ENCODE data around the gene LRRK2. TPM values are rescaled to one million over a fixed set of nuclear protein-coding genes. Genes with fewer than 3 reads are reported as not detected.
"Not testable (repeated sequence)": the region's sequence is repeated elsewhere in the genome, so short reads cannot be mapped to it uniquely, and the experiment has no call there.

LRRK2 gene
- polyA plus RNA-seq, 4 donors: 9.1 to 48.1 (median 27.7) TPM

DNA sequence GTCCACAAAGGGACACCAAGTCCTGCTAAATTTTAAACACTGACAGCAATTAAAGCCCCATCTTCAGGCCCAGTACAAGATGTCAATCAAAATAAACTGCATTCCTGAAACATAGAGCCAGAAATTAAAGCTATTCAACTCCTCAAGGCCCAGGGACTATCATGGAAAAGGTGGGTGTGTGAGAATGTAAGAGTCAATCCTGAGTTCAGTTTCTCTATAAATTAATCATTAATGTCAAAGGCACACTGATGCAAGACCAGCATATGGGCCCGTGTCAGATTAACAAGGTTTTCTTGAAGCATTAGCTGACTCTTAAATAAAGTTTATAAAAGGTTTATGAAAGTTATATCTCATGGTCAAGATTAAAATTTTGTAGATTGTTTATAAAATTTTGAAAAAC, 13.6 kb upstream of the LRRK2 start:
- not testable (repeated sequence) for DNase-seq (ENCODE audit: low read depth in 4 of 4, low spot score in 3 of 4)

DNA sequence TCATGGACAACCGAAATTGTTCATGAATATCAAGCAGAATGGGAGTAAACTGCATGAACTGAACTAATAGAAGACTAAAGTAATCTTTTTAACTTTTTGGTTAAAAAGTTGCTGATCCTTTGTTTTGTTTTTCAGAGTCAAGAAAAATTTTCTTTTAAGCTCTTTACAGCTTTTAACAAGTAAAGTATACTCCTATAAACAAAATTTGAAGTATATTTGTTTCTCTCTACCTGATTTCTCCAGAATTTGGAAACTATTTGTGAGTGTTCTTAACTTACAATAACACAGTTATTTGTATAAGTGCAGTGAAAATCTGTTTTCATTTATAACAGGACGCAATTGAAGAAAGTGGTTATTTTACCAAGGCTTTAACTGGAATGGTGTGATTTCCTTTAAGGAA, 12.2 kb upstream of the LRRK2 start:
- DNase-seq (ENCODE audit: low read depth in 4 of 4, low spot score in 3 of 4): no peak

GRCh38 chr12:40215982-40216381, 8.8 kb upstream of the LRRK2 start:
- no peak for DNase-seq (ENCODE audit: low read depth in 4 of 4, low spot score in 3 of 4)

DNA sequence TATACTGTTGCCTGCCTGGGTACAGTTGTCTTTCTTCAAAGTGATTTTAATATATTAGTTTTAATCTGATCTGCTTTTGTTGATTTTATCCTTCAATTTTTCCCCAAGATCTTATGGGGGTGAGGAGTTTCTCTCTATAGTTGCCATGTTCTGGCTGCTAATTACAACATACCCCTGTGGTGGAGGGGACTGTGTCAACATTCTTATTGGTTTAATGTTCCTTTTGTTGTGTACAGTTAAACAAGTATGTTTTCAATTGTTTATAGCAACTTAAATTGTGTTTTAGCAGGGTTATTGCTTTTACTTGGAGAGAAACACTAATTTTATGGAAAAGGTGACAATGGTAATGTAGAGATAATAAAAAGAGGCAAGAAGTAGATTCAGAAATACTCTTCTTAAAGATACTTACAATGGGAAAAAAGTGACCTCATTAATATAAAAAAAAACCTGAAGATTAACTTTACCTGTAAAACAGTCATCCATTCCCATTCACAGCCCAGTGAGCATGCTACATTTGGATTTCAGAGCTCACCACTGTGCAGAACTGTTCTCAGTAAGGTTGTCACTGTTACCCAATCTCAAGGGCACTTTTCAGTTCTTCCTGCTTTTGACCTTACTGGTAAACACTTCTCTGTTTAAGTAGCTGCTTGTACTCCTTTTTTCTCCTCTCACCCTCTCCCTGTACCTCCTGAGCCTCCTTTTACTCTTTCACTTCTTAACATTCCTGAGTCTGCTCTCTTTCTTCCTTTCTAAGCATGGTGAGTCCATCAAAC, 8.1 kb upstream of the LRRK2 start:
- no peak for DNase-seq (ENCODE audit: low read depth in 4 of 4, low spot score in 3 of 4)

DNA sequence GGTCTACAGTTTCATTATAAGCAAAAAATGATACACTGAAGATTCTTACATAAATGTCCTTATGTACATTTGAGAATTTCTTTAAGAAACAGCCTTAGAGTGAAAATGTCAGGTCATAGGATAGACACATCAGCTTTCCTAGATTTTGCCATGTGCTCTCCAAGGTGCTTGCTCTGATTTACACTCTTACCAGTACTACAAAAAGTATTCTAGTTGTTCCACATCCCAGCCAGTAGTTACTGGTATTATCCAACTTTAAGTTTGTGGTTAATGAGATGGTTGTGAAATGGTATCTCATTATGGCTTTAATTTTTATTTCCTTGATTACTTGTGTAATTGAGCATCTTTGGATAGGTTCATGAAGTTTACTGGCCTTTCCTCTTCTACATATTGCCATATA, 5.0 kb upstream of the LRRK2 start:
- DNase-seq (ENCODE audit: low read depth in 4 of 4, low spot score in 3 of 4): no peak

DNA sequence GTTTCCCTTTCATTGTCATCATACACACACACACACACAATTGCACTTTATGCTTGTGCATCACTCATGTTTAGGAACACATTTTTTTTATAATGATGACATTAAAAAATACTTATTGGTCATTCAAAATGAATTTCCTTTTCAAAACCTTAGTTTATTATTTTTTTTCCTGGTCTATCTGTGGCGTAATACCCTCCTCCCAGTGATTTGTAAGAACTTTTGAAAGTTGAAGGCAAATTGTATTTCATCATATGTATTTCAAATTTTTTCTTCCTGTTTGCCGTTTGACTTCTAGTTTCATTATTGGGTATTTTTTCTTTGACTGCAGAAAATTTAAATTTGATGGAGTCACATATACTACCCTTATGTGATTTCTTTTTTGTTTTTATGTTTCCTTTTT, 2.5 kb upstream of the LRRK2 start:
- no peak for DNase-seq (ENCODE audit: low read depth in 4 of 4, low spot score in 3 of 4)

- no peak for DNase-seq (ENCODE audit: low read depth in 4 of 4, low spot score in 3 of 4)
These were observed 1.2 kb upstream of the LRRK2 start for GRCh38 chr12:40223646-40224045.

GRCh38 chr12:40225337-40225983, 663 bp downstream of the LRRK2 start:
- no peak for DNase-seq (ENCODE audit: low read depth in 4 of 4, low spot score in 3 of 4)

GRCh38 chr12:40225984-40226602, 1.3 kb downstream of the LRRK2 start:
- DNase-seq (ENCODE audit: low read depth in 4 of 4, low spot score in 3 of 4): no peak

DNA sequence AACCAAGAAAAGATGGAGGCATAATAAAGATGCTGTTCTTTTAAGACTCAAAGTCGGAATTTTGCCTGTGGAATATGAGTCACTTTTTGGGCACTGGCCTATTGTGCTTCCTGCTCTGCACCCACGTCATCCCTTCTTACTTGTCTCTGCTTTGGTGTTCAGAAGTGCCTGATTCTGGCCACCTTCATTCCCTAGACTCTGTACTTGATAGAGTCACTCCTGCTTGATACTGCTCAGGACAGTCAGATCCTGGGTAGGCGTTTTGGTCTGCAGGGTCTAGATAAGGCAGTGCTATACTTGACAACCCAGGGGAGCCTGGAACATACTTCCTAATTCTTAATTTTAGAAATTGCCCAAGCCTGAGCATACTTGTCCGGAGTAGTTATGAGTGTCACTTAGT, 1.9 kb downstream of the LRRK2 start:
- no peak for DNase-seq (ENCODE audit: low read depth in 4 of 4, low spot score in 3 of 4)

DNA sequence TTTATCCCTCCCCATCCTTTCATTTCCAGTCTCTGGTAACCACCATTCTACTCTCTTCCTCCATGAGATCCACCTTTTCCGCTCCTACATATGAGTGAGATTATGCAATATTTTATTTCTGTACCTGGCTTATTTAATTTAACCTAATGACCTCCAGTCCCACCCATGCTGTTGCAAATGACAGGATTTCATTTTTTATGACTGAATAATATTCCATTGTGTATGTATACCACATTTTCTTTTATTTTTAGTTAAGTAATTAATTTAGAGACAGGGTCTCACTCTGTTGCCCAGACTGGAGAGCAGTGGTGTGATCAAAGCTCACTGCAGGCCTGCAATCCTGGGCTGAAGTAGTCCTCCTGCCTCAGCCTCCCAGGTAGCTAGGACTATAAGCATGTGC, 2.6 kb downstream of the LRRK2 start:
- no peak for DNase-seq (ENCODE audit: low read depth in 4 of 4, low spot score in 3 of 4)

- no peak for DNase-seq (ENCODE audit: low read depth in 4 of 4, low spot score in 3 of 4)
These were observed 3.9 kb downstream of the LRRK2 start for GRCh38 chr12:40228727-40229126.

DNA sequence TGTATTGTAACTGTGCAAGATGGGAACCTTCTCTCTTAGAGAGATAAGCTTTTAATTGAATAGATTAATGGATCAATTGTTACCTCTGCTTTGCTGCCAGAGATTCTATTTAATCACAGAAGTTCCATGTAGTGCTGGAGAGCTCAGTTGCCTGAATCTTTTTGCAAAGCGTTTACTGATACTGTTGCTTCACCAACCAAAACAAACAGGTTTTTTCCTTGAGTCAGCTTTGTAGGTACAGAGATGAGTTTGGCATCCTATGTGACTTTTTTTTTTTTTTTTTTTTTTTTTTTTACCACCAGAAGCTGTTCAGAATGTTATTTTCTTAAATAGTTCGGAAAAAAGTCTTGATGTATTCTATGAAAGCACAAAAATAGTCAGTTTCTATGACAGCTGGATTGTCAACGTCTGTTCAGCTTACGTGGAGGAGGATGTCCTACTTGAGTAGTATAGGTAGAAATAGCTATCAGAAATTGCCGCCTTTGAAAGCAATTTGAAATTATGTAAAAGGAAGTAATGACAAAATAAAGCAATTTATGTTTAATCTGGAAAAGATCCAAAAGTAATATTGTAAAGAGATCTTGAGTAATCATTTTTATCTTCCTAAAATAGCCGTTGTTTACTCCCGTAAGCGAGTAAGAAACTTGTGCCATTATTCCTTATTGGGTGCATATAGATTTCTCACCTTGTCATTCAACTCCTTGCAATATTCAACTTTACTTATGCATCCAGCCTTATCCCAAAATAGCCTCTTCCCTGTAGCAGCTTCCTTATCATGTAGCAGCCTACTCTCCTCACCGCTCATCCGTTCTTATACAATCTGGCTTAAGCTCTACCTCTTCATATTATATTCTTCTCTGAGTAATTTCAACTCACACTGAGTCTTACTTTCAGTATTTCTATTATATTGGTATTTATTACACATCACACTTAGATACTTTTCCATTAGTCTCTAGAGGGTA, 5.2 kb downstream of the LRRK2 start:
- DNase-seq (ENCODE audit: low read depth in 4 of 4, low spot score in 3 of 4): no peak

- DNase-seq (ENCODE audit: low read depth in 4 of 4, low spot score in 3 of 4): no peak
These were observed 7.8 kb downstream of the LRRK2 start for GRCh38 chr12:40232602-40233001.

DNA sequence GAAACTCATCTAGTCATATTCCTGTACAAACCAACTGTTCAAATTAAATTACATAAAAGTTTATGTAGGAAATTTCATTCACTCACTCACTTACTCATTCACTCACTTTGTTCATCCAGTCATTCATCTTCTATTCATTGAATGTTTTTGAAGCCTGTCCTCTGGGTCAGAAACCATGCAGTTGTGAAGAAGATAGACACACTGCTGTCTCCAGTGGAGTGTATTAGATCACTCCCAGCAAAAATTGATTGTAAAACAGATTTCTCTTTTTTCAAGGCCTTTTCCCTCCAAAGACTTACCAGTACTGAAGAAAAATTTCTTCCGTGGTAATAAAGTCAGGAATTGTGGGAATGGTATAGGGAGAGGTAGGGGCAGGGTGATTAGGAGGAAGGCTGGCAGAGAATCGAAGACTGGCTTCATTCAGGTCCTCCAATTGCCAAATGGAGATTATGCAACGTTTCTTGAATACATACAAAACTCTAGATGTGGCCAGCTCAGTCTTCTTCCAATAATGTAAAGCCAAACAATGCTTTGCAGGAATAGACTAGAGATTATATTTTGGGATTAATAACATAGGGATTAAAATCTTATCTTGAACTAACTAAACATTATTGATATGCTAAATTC, 9.1 kb downstream of the LRRK2 start:
- no peak for DNase-seq (ENCODE audit: low read depth in 4 of 4, low spot score in 3 of 4)

DNA sequence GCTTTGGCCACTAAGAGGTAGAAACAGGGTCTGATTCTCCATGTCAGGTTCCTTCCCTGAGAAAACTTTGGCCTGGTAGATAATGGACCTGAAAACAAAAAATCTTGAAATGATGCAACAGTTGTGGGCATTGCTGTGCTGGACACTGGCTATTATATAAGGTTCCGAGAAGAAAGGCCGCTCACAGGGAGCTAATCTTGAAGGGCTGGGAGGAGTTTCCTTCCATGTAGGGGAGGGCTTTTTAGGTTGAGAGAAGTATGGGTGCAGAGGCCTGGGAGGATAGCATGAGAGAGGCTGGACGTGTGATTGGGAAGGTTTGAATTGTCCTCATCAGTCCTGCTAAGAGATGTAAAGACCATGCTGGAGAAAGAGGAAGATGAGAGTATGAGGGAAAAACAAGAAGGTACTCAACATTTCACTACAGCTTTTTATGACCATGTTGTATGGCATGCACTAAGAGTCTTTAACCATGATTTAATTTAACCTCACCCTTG, 11.6 kb downstream of the LRRK2 start:
- no peak for DNase-seq (ENCODE audit: low read depth in 4 of 4, low spot score in 3 of 4)

DNA sequence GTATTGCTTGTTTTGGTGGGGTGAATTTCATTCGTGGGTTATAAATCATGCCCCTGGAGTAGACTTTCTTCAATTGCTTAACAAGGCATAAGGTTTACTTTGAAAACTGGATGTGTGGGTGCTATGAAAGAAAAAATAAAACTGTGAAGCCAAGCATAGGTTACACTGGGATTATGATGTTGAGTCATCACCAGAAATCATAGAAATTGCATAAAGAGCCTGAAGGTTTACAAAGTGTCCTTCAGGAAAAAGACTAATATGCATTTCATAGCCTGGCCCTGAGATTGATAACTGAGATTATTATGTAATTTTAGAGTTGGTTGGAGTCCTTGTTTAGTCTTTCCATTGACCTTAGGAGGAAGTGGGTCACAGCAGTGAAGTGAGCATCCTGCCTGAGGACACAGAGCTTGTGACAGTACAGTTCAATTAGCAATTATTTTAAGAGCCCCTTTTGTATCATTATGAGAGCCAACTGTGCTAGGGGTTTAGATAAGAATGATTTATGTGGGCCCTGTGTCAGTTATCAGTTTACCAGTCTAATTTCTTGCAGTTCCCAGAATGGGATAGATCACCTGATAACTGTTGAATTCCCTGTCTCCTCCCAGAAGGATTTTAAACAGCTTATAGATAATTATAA, 13.6 kb downstream of the LRRK2 start:
- no peak for DNase-seq (ENCODE audit: low read depth in 4 of 4, low spot score in 3 of 4)

- DNase-seq (ENCODE audit: low read depth in 4 of 4, low spot score in 3 of 4): no peak
These were observed 14.2 kb downstream of the LRRK2 start for GRCh38 chr12:40238979-40239378.

- no peak for DNase-seq (ENCODE audit: low read depth in 4 of 4, low spot score in 3 of 4)
These were observed 16.0 kb downstream of the LRRK2 start for GRCh38 chr12:40240779-40241178.

- DNase-seq (ENCODE audit: low read depth in 4 of 4, low spot score in 3 of 4): no peak
These were observed 16.9 kb downstream of the LRRK2 start for GRCh38 chr12:40241741-40242140.

Measured in left renal pelvis (tissue), 4 donors.